ENCODE results near the gene PRKCH. TPM values are rescaled to one million over a fixed set of nuclear protein-coding genes. Genes with fewer than 3 reads are reported as not detected.
A peak's percentile ranks its signal among the peaks of the same experiment; 100 is the strongest.

PRKCH gene
- total RNA-seq, 2 donors from 2014 or later = 18.2 to 82.4 TPM

GRCh38 chr14:61469781-61470180, 148.4 kb downstream of the PRKCH start:
- H3K4me1 ChIP-seq = peaks cover 12% of the 10 kb centered on the region
- 83 to 90% methylated on average over 6 of the region's 6 CpGs for WGBS, 2 donors
- no peak for ATAC-seq

GRCh38 chr14:61470261-61470960, 149.0 kb downstream of the PRKCH start:
- Histone ChIP-seq H3K27me3 (no peaks in the 10 kb centered on the region), H3K4me3 (no peak overlapping the region), H3K27ac (peak overlapping the region in 1 of 4 donors; percentile 64), H3K4me1 (peaks cover 12% of the 10 kb centered on the region), H3K9me3 (no peaks in the 10 kb centered on the region), H3K36me3 (replicated peaks in 1 of 2; ENCODE audit: insufficient read depth in 1 of 2, low read depth in 2 of 2) (no peaks in the 10 kb centered on the region)
- WGBS, 2 donors = 41 to 53% methylated on average over 13 of the region's 13 CpGs
- intact Hi-C loops (cut with DNase I) = no loop called here
- DNase-seq (peak in 1 of 4 donors; percentile 10), ATAC-seq (peak; percentile 35)
- TF ChIP-seq POLR2A (IDR thresholded peaks at IDR 0.05) = no peak
- TF ChIP-seq CTCF (IDR thresholded peaks at IDR 0.05) = peak in 1 of 7 experiments; percentile 7

More at GRCh38 chr14:61469781-61470180, 148.4 kb downstream of the PRKCH start:
- TF ChIP-seq CTCF (IDR thresholded peaks at IDR 0.05) = no peak
- intact Hi-C loops (cut with DNase I) = loop anchor here (5.0 kb wide), 1 partner anchor 258 kb away; no protein-coding TSS in a partner anchor
- H3K36me3 ChIP-seq (replicated peaks in 1 of 2; ENCODE audit: insufficient read depth in 1 of 2, low read depth in 2 of 2) = no peaks in the 10 kb centered on the region
- H3K27me3 ChIP-seq = no peaks in the 10 kb centered on the region
- no peak overlapping the region for H3K4me3 ChIP-seq
- DNase-seq = no peak
- H3K27ac ChIP-seq = no peak overlapping the region
- H3K9me3 ChIP-seq = no peaks in the 10 kb centered on the region

- ATAC-seq = no peak
- Histone ChIP-seq H3K27ac (peak overlapping the region in 1 of 4 donors; percentile 64), H3K9me3 (no peaks in the 10 kb centered on the region), H3K27me3 (no peaks in the 10 kb centered on the region), H3K4me1 (peaks cover 12% of the 10 kb centered on the region), H3K4me3 (no peak overlapping the region), H3K36me3 (replicated peaks in 1 of 2; ENCODE audit: insufficient read depth in 1 of 2, low read depth in 2 of 2) (no peaks in the 10 kb centered on the region)
- intact Hi-C loops (cut with DNase I) = no loop called here
- WGBS, 2 donors = 72 to 74% methylated on average over 3 of the region's 3 CpGs
- peak in 1 of 4 donors; percentile 2 for DNase-seq
- no peak for TF ChIP-seq CTCF (IDR thresholded peaks at IDR 0.05)
- no peak for TF ChIP-seq POLR2A (IDR thresholded peaks at IDR 0.05)
Measured at GRCh38 chr14:61470961-61471293, 149.5 kb downstream of the PRKCH start.

- 73 to 75% methylated on average over 7 of the region's 7 CpGs for WGBS, 2 donors
- Histone ChIP-seq H3K4me3 (no peak overlapping the region), H3K9me3 (no peaks in the 10 kb centered on the region), H3K27ac (peak overlapping the region in 2 of 4 donors; percentile 36 to 64), H3K27me3 (no peaks in the 10 kb centered on the region), H3K4me1 (peaks cover 12% of the 10 kb centered on the region), H3K36me3 (replicated peaks in 1 of 2; ENCODE audit: insufficient read depth in 1 of 2, low read depth in 2 of 2) (no peaks in the 10 kb centered on the region)
- DNase-seq (no peak), ATAC-seq (no peak)
- TF ChIP-seq POLR2A (IDR thresholded peaks at IDR 0.05) (no peak), CTCF (IDR thresholded peaks at IDR 0.05) (no peak)
- intact Hi-C loops (cut with DNase I) = no loop called here
Measured at GRCh38 chr14:61471297-61472005, 150.1 kb downstream of the PRKCH start.

All from body of pancreas (tissue), 4 donors.